ENCODE data around the gene ARAP2. TPM values are rescaled to one million over a fixed set of nuclear protein-coding genes. Genes with fewer than 3 reads are reported as not detected.

The ARAP2 gene
- total RNA-seq, 1 experiment from 2014 or later, result 0.32 TPM

DNA sequence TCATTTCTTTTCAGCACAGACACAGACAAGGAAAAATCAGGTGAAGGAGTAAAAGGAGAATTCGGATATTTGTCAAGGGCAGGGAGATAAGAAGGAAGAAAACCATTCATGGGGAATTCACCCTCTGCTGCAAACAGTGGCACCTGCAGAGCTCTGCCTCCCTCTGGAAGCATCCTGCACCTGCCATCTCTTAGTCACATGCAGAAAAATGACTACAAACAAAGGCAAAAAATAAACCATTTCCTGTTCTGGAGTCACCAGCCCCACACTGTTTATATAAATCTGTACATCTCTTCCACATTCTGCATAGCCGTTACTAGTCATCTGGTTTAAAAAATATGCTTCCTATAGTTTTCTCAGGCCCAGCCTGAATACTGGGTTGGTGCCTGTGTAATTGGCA, 205.3 kb downstream of the ARAP2 start:
- DNase-seq (ENCODE audit: low read depth), result no peak

- DNase-seq (ENCODE audit: low read depth), result no peak
These were observed 205.8 kb downstream of the ARAP2 start for GRCh38 chr4:36038491-36038890.

DNA sequence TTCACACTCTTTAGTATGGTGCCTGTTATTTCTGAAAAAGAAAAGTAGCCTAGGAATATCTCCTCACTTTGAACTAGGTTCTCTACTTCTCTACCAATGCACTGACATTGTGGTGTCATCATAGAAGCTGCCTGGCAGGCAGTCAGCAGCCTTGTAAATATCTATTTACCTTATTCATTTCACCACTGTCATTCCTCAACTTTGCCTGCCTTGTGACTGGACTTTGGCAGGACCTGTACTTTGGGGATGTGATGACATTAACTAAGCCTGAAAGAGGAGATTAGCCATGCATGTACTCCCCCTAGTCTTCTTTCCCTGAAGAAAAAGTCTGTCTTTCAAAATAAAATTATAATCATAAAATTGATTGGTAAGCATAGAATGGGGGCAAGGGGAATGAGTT, 207.2 kb downstream of the ARAP2 start:
- no peak for DNase-seq (ENCODE audit: low read depth)

DNA sequence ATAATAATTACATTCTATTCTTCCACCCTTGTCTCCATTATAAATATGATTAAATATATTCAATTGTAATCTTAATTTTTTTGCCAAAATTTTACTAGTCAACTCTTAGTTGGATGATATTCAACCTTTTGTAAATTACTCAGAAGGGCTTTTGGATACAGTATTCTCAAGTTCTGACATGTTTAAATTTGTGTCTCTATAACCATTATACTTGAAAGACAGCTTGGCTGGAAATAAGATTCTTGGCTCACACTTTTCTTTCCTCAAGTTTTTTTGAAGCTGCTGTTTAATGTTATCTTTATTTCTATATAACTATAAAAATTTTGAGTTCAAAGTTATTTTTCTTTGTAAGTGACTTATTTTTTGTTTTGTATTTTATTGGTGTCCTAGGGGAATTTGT, 214.4 kb downstream of the ARAP2 start:
- DNase-seq (ENCODE audit: low read depth), result no peak

GRCh38 chr4:36027203-36027602, 217.1 kb downstream of the ARAP2 start:
- no peak for DNase-seq (ENCODE audit: low read depth)

DNA sequence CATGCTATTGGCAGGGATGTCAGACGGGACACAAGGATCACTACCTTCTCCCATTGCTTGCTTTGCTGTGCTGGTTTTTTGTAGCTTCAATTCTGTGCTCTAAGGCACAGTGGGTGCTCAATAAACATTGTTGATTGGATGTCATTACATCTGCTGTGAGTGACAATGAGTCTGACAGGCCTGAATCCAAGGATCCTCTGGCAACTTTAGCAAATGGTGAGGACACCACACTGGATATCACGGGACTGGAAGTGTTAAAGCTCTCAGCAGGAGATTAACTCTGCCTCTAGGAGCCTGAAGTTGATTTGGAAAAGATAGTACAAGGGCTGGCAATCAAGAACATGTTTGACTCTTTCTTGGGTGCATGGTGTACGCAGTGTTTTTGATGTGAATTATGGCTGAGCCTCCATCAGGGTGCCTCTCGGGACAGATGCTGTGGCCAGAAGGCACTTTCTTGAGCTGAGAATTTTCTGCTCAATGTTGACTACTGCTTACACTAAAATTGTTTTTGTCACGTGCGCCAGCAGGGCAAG, 217.9 kb downstream of the ARAP2 start:
- no peak for DNase-seq (ENCODE audit: low read depth)

GRCh38 chr4:36024901-36025660, 219.2 kb downstream of the ARAP2 start:
- no peak for DNase-seq (ENCODE audit: low read depth)

DNA sequence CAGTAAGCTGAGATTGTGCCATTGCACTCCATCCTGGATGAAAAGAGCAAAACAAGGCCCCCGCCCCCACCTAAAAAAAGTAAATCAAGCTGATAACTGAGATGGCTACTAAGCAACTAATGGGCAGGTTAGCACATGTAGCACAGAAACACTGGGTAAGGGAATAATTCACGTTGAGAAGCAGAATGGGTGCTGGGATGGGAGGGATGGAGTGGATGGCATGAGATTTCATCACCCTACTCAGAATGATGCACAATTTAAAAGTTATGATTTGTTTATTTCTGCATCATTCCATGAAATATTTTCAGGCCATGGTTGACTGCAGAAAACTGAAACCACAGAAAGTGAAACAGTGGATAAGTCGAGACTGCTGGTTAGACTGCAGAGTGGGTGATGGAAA, 224.0 kb downstream of the ARAP2 start:
- no peak for DNase-seq (ENCODE audit: low read depth)

Other genes with a start within 250 kb of the ARAP2 start
- not detected in 2 replicates for gene DTHD1, start 37.1 kb upstream of the ARAP2 start, total RNA-seq (2014; rRNA removed; shearing (Covaris generic))